PFSK-1 (cell line): Measurements from ENCODE around the gene CIAO3.

Source experiments
- FOXP2 ChIP-seq: optimal IDR thresholded peaks from 2 replicates; pipeline ENCODE3; 2011; ENCODE audit warnings: borderline replicate concordance, control low read depth, inconsistent platforms; ENCODE audit not compliant: insufficient read depth; ENCODE audit errors: extremely low read length, extremely low read depth
- POLR2AphosphoS5 ChIP-seq: IDR thresholded peaks from 2 replicates; pipeline ENCODE4 v1.6.1; 2012; ENCODE audit warnings: low read depth, mild to moderate bottlenecking, control low read depth, low read length, moderate library complexity
- SIN3A ChIP-seq: IDR thresholded peaks from 2 replicates; pipeline ENCODE4 v1.6.1; 2012; ENCODE audit warnings: mild to moderate bottlenecking, low read length, moderate library complexity, borderline replicate concordance; ENCODE audit not compliant: insufficient read depth
- TAF1 ChIP-seq: IDR thresholded peaks from 2 replicates; pipeline ENCODE4 v1.6.1; 2012; ENCODE audit warnings: low read length, control low read depth, borderline replicate concordance; ENCODE audit not compliant: insufficient read depth
- TF ChIP-seq, protein P1 (sequence below), 2 experiments: IDR thresholded peaks; 2 replicates each; pipeline versions ENCODE4 v1.6.1 to v1.8.0; 2011 to 2012; ENCODE audit warnings: low read depth in 2 of 2, low read length in 2 of 2, control low read depth in 1 of 2, inconsistent platforms in 1 of 2, mild to moderate bottlenecking in 1 of 2, moderate library complexity in 1 of 2; ENCODE audit not compliant: insufficient read depth in 1 of 2

The CIAO3 gene

DNA sequence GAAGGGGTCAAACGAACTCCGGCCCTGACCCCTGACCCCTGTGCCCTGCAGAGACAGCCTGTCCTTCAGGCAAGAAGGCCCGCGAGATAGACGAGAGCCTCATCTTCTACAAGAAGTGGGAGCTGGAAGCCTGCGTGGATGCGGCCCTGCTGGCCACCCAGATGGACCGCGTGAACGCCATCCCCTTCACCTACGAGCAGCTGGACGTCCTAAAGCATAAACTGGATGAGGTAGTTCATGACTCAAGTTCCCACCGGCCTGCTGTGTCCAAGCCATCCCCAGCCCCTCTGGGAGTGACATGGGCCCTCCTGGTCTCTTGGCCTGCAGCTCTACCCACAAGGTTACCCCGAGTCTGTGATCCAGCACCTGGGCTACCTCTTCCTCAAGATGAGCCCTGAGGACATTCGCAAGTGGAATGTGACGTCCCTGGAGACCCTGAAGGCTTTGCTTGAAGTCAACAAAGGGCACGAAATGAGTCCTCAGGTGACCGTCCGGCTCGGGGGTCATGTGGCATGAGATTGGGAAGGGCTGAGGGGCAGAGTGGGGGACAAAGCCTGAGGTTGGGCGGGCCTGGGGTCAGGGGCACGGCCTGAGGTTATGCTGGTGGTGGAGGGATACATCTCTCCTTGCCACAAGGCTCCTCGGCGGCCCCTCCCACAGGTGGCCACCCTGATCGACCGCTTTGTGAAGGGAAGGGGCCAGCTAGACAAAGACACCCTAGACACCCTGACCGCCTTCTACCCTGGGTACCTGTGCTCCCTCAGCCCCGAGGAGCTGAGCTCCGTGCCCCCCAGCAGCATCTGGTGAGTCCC lies 25.4 kb upstream of the CIAO3 start:
- no peak for TF ChIP-seq TAF1
- TF ChIP-seq FOXP2 = no peak
- no peak for TF ChIP-seq POLR2AphosphoS5
- TF ChIP-seq, protein P1, sequence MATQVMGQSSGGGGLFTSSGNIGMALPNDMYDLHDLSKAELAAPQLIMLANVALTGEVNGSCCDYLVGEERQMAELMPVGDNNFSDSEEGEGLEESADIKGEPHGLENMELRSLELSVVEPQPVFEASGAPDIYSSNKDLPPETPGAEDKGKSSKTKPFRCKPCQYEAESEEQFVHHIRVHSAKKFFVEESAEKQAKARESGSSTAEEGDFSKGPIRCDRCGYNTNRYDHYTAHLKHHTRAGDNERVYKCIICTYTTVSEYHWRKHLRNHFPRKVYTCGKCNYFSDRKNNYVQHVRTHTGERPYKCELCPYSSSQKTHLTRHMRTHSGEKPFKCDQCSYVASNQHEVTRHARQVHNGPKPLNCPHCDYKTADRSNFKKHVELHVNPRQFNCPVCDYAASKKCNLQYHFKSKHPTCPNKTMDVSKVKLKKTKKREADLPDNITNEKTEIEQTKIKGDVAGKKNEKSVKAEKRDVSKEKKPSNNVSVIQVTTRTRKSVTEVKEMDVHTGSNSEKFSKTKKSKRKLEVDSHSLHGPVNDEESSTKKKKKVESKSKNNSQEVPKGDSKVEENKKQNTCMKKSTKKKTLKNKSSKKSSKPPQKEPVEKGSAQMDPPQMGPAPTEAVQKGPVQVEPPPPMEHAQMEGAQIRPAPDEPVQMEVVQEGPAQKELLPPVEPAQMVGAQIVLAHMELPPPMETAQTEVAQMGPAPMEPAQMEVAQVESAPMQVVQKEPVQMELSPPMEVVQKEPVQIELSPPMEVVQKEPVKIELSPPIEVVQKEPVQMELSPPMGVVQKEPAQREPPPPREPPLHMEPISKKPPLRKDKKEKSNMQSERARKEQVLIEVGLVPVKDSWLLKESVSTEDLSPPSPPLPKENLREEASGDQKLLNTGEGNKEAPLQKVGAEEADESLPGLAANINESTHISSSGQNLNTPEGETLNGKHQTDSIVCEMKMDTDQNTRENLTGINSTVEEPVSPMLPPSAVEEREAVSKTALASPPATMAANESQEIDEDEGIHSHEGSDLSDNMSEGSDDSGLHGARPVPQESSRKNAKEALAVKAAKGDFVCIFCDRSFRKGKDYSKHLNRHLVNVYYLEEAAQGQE (IDR thresholded peaks at IDR 0.05; ENCODE audit: insufficient read depth in 1 of 2, low read depth in 2 of 2, low read length in 2 of 2) = no peak
- TF ChIP-seq SIN3A = no peak

DNA sequence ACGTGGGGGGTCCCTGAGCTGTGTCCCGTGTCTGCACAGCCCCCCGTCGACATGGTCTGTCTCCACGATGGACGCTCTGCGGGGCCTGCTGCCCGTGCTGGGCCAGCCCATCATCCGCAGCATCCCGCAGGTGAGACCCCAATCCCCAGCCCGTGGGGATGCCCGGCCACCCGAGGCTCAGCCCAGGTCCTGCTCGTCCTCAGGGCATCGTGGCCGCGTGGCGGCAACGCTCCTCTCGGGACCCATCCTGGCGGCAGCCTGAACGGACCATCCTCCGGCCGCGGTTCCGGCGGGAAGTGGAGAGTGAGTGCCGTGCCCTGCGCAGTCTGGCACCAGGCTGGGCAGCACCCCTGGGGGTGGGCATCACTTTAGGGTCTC lies 24.7 kb upstream of the CIAO3 start:
- TF ChIP-seq SIN3A (no peak), FOXP2 (no peak), POLR2AphosphoS5 (no peak), TAF1 (no peak)
- TF ChIP-seq, protein P1 (IDR thresholded peaks at IDR 0.05; ENCODE audit: insufficient read depth in 1 of 2, low read depth in 2 of 2, low read length in 2 of 2) = no peak

DNA sequence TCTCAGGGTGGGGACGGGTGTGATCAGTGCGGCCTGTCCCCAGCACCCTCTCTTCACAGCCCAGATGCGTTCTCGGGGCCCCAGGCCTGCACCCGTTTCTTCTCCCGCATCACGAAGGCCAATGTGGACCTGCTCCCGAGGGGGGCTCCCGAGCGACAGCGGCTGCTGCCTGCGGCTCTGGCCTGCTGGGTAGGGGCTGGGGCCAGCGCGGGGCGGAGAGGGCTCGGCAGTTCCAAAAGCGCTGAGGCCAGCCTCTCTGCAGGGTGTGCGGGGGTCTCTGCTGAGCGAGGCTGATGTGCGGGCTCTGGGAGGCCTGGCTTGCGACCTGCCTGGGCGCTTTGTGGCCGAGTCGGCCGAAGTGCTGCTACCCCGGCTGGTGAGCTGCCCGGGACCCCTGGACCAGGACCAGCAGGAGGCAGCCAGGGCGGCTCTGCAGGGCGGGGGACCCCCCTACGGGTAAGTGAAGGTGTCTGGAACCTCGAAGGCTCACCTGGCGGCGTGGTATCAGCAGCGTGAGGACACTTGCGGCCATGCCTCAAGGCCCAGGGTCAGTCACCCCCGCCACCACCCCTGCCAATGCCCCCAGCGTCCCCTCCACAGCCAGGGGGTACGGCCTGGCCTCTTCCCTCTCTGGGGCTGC lies 24.2 kb upstream of the CIAO3 start:
- TF ChIP-seq FOXP2 (no peak), SIN3A (no peak), TAF1 (no peak), POLR2AphosphoS5 (no peak)
- TF ChIP-seq, protein P1 (IDR thresholded peaks at IDR 0.05; ENCODE audit: insufficient read depth in 1 of 2, low read depth in 2 of 2, low read length in 2 of 2) = no peak

DNA sequence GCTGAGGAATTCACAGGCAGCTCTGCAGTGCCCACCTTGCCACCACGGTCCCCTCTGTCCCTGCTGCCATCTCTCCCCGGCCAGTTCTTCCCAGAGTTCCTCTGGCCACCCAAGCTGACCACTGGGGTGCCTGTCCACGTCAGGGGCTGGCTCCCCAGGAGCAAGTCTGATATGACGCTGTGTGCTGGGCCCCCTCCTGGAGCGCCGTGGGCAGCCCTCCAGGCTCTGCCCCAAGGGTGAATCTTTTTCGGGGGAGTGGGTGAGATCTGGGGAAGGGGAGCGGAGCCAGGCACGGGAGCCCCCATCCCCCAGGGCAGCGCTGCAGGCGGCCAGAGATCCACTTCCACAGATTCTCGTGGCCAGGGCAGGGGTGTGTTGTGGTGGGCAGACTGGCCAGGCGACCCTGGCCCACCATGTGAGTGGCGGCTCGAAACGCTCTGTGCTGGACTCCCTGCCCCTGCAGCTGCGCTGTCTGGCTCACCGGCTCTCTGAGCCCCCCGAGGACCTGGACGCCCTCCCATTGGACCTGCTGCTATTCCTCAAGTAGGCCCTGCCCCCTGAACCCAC lies 23.5 kb upstream of the CIAO3 start:
- TF ChIP-seq, protein P1 (IDR thresholded peaks at IDR 0.05; ENCODE audit: insufficient read depth in 1 of 2, low read depth in 2 of 2, low read length in 2 of 2) = no peak
- no peak for TF ChIP-seq POLR2AphosphoS5
- no peak for TF ChIP-seq SIN3A
- no peak for TF ChIP-seq TAF1
- no peak for TF ChIP-seq FOXP2
